ENCODE results near the gene SPOUT1.

The SPOUT1 gene

GRCh38 chr9:128770286-128771030 lies 59.1 kb downstream of the SPOUT1 start:
- no peak for DNase-seq
